DLD1 (cell line): Measurements from ENCODE around the gene NKAPD1.
"Not testable (repeated sequence)": the region's sequence is repeated elsewhere in the genome, so short reads cannot be mapped to it uniquely, and the experiment has no call there.

Experiments
- in situ Hi-C: cut with HindIII; loops from 2 replicates; pipeline ENCODE4 v1.10.0; 2017; ENCODE audit warnings: low sequenced_read_pairs

NKAPD1 gene

DNA sequence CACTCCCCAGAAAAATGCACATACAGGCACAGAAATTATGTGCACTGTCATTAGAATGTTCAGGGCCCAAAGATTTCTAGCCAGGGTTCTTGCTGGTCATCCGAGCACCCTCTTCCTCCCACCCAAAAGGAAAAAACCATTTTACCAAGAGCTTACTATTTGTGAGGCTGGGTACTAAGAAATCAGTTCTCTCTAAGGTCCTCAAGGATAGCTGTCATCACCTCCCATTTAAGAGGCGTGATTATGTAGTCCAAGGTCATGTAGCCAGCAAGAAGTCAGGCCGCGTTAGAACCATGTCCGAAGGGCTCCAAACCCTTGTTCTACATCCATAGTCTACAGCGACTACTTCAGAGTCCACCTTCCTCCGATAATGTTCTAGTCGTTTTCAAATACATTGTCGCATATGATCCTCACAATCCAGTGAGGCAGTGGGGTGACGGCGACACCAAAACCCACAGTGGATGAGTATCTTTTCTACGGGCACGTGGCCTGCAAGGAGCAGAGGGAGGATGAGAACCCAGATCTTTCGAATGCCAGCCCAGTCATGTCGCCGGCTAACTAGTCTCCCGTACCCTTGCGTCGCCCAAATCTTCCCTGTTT, 11.8 kb downstream of the NKAPD1 start:
- in situ Hi-C loops, result no loop called here

GRCh38 chr11:112086422-112087191, 12.5 kb downstream of the NKAPD1 start, which contains the start of the genes SDHD and TIMM8B:
TSS of gene SDHD (plus strand) at chr11:112086873. CDS start at chr11:112086908, 35 bp downstream.
TSS of gene TIMM8B (minus strand) at chr11:112086756. CDS start at chr11:112086723, 33 bp downstream.
- in situ Hi-C loops, result no loop called here

DNA sequence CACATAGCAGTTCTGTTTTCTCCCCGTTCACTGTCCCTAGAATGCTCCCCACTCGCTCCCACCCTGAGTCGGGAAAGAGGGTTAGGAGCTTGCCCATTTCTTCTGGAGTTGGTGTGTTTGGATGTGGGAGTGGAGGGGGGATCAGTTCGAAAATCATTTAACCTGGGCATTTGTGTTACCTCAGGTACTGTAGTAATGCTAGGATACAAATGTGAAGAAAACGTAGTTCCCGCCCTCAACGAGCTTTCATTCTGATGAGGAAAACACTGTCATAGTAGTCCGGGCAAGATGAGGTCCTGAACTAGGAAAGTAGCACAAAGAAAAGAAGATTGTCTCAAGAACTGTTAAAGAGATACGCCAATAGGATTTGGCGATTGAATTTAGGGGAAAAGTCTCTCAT, 13.1 kb downstream of the NKAPD1 start:
- in situ Hi-C loops, result no loop called here

GRCh38 chr11:112095302-112095701, 21.2 kb downstream of the NKAPD1 start:
- in situ Hi-C loops, result not testable (repeated sequence)

DNA sequence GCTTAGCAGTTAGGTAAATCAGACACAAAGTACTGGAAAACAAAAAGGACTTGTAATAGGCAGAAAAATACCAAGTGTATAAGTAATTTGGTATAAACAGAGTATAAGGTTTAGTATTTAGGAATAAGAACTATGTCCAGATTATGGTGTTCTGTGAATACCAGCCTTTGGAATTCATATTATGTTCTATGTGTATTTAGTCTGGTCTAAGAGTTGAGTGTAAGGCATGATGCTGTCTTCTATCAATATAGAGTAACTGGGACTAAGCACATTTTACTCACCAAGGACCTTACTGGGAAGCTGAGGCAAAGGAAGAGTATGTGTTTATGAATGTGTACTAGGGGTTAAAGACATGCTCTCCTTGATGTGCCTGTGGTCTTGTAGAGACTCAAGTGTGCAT, 22.1 kb downstream of the NKAPD1 start:
- in situ Hi-C loops, result no loop called here

GRCh38 chr11:112097734-112098528, 23.8 kb downstream of the NKAPD1 start:
- in situ Hi-C loops, result no loop called here

GRCh38 chr11:112100462-112100861, 26.4 kb downstream of the NKAPD1 start:
- in situ Hi-C loops, result no loop called here

DNA sequence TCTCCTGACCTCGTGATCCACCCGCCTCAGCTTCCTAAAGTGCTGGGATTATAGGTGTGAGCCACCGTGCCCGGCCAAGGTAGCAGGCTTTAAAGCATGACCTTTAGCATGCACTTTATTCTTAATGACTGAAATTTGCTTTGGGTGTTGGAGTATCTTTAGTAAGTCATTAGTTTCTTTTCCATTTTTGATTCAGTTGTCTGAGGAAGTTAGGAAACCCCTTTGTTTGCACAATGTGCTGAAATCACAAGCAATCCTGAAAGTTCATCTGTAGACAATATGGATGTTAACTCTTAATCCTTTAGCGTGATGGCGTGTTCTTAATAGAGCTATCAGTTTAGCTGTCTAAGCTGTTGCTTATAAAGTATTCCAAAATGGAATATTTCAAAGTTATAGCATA, 29.3 kb downstream of the NKAPD1 start:
- in situ Hi-C loops, result no loop called here

- in situ Hi-C loops, result no loop called here
Measured at GRCh38 chr11:112106070-112106469, 32.0 kb downstream of the NKAPD1 start.

DNA sequence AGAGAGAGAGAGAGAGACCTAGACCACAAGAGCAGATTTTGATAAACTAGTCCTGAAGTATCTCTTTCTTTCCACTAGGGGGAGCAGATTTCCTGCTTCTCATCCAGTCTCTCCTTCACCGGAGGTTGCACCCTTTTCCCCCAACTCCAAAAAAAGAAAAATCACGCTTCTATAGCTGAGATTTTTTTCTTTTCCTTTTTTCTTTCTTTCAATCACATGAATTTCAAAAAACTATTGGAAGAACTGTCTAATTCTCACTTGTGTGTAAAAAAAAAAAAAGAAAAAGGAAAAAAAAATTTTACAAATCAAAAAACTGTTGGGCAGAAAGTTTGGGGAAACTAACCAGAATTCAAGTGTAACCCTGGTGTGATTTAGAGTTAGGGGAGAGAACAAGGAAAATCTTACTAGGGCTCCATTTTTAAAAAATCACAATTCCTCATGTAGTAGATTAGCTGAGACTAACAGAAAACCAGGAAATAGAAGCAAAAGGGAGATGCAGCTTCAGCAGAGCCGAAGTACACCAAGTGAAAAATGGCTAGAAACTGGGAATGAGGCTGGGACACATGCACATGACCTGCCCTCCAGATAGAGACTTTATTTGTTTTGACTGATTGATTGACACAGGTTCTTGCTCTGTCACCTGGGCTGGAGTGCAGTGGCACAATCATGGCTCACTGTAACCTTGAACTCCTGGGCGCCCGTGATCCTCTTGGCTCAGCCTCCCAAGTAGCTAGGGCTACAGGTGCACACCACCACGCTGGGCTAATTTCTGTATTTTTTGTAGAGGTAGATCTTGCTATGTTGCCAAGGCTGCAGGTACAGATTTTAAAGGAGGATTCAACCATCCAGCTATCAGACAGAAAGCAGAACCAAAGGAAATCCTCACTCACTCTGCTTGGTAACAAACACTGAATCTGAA, 39.7 kb downstream of the NKAPD1 start:
- in situ Hi-C loops, result no loop called here

DNA sequence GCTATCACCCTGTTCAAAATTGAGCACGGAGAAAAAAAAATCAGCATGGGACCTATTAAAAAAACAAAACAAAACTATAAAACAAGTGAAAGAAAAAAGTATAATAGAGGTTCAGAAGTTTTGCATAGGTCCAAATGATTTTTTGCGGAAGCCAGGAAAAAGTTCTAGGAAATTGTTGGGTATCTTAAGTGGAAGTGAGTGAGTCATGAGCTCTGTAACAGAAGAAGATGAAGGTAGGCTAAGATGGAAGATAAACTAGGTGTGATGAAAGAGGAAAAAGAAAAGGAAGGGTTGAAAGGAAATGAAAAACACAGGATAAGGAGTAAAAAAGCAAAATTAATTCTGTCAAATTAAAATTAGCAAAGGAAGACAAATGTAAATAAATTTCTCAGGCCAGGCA, 40.4 kb downstream of the NKAPD1 start:
- in situ Hi-C loops, result no loop called here

GRCh38 chr11:112115386-112115785, 41.3 kb downstream of the NKAPD1 start:
- in situ Hi-C loops, result no loop called here

GRCh38 chr11:112118176-112118575, 44.1 kb downstream of the NKAPD1 start:
- in situ Hi-C loops, result no loop called here

DNA sequence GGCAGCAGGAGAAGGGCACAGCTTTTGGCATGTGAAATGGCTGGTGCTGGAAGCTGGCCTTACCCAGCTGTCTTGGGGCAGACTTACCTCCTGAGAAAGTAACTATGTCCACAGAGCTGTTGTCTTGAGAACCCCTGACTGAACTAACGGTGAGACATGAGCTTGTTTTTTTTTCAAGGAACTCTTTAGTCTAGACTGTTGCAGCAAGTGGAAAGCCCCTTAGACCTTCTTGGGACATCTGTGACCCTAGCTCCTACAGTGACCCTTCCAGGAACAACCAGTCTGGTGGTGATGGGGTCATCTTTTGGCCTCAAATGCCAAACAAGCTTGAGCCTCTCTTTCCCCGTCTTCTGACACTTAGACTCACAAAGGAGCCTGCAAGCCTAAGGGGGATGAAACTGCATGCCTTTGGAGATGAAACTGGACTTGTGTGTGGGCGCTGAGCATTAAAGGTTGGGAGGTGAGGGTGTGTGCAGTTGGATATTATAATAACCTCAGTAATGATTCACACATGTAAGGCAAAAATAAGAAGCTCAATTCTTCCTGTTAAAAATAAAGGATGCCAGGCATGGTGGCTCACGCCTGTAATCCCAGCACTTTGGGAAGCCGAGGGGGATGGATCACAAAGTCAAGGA, 48.0 kb downstream of the NKAPD1 start:
- in situ Hi-C loops, result no loop called here

- in situ Hi-C loops, result no loop called here
Measured at GRCh38 chr11:112123129-112123528, 49.0 kb downstream of the NKAPD1 start.

DNA sequence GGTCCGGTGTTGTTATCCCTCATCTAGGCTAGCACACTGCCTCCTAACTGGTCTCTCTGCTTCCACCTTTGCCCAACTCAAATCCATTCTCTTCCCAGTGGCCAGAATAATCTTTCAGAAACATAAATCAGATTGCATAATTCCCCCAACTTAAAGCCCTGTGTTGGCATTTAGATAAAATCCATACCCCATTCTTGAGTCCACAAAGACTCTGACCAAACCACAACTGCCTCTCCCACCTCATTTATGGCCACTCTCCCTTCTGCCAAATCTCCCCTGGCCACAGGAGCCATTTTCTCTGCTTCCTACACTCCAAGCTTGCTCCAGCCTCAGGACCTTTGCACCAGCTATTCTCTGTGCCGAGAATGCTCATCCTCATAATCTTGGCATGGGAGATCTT, 53.0 kb downstream of the NKAPD1 start:
- in situ Hi-C loops, result no loop called here

- in situ Hi-C loops, result no loop called here
Measured at GRCh38 chr11:112128483-112129121, 54.5 kb downstream of the NKAPD1 start.

GRCh38 chr11:112129656-112130055, 55.6 kb downstream of the NKAPD1 start:
- in situ Hi-C loops, result no loop called here

DNA sequence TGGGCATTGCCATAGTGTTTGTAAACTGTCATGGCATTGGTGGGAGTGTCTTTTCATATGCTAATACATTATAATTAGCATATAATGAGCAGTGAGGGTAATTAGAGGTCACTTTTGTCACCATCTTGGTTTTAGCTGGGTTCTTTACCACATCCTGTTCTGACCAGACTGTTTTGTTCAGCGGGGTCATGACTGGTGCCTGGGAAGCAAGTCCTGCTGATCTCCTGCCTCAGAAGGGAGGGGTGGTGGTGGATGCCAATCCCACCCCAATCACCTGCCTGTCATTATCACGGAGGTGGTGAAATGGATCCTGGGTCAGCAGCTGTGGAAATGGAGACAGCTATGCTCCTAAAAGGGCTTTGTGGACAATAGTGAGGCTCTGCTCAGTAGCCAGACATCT, 58.6 kb downstream of the NKAPD1 start:
- in situ Hi-C loops, result no loop called here

GRCh38 chr11:112134473-112134872, 60.4 kb downstream of the NKAPD1 start:
- in situ Hi-C loops, result no loop called here
